ENCODE measurements around the gene CHRNE.

Gene CHRNE

DNA sequence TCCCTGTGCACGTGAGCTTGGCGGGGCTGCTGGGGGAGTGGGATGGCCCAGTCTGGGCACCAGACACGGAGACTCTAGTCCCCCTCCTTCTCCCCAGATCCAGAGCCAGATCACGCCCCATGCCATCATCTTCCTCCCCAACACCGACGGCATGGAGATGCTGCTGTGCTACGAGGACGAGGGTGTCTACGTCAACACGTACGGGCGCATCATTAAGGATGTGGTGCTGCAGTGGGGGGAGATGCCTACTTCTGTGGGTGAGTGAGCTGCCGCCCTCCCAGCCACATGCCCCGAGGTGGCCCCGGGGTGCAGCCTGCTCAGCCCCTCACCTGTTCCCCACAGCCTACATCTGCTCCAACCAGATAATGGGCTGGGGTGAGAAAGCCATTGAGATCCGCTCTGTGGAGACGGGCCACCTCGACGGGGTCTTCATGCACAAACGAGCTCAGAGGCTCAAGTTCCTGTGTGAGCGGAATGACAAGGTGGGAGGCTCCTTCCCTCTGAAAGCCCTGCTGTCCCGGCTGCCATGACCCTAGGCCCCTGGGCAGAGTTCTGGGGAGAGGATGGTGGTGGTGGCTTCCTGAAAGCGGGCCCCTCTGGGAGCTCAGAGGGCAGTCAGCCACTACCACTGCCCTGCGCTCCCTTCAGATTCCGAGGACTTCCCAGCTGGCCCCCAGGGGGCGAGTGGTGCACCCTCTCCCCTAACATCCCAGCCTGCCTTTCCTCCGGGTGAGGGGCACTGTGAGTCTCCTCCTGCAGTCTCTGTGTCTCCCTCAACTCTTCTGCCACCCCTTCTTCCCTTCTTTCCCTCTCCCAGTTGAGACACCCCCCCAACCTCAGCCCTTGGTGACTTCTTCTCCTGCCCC is 6.3 kb downstream of the CHRNE start:
- Histone ChIP-seq H3K36me3 (ENCODE audit: control insufficient read depth, insufficient read depth, low read length) (peaks cover 18% of the 10 kb centered on the region), H3K4me1 (ENCODE audit: control insufficient read depth, insufficient read depth, low read length) (no peaks in the 10 kb centered on the region), H3K27ac (ENCODE audit: insufficient read depth, low read depth, low read length, poor library complexity, severe bottlenecking) (no peak overlapping the region), H3K9me3 (ENCODE audit: control insufficient read depth, low read length) (no peaks in the 10 kb centered on the region), H3K27me3 (ENCODE audit: control insufficient read depth, insufficient read depth, low read length, poor library complexity, severe bottlenecking) (no peaks in the 10 kb centered on the region), H3K4me3 (ENCODE audit: insufficient read depth, low read depth, low read length) (no peak overlapping the region)
- 94% methylated on average over 27 of the region's 27 CpGs for WGBS, 2 experiments

DNA sequence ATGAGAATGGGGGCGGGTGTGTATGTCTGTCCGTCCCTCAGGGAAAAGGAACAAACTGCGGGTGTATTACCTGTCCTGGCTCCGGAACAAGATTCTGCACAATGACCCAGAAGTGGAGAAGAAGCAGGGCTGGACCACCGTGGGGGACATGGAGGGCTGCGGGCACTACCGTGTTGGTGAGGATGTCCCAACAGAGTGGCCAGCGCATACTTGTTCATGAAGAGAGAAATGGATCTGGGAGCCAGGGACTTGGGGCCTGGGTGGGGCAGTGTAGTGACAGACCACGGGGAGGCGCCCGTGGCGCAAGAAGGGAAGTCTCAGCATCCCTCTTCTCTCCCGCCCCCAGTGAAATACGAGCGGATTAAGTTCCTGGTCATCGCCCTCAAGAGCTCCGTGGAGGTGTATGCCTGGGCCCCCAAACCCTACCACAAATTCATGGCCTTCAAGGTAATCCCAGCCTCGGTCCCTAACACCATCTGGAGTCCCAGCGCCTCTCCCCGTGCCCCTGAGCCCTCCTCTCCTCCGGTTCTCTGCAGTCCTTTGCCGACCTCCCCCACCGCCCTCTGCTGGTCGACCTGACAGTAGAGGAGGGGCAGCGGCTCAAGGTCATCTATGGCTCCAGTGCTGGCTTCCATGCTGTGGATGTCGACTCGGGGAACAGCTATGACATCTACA is 7.1 kb downstream of the CHRNE start:
- peaks cover 22% of the 10 kb centered on the region for H3K36me3 ChIP-seq (ENCODE audit: control insufficient read depth, insufficient read depth, low read length)
- no peak overlapping the region for H3K27ac ChIP-seq (ENCODE audit: insufficient read depth, low read depth, low read length, poor library complexity, severe bottlenecking)
- no peaks in the 10 kb centered on the region for H3K27me3 ChIP-seq (ENCODE audit: control insufficient read depth, insufficient read depth, low read length, poor library complexity, severe bottlenecking)
- WGBS, 2 experiments: 80 to 82% methylated on average over 27 of the region's 27 CpGs
- no peaks in the 10 kb centered on the region for H3K4me1 ChIP-seq (ENCODE audit: control insufficient read depth, insufficient read depth, low read length)
- no peak overlapping the region for H3K4me3 ChIP-seq (ENCODE audit: insufficient read depth, low read depth, low read length)
- H3K9me3 ChIP-seq (ENCODE audit: control insufficient read depth, low read length): no peaks in the 10 kb centered on the region

DNA sequence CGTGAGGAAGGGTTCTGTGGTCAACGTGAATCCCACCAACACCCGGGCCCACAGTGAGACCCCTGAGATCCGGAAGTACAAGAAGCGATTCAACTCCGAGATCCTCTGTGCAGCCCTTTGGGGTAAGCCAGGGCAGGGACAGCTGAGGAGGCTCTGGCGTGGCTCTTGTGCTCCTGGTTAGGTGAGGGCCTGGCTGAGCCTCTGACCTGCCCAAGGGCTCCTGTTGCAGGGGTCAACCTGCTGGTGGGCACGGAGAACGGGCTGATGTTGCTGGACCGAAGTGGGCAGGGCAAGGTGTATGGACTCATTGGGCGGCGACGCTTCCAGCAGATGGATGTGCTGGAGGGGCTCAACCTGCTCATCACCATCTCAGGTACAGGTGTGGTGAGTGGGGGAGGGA is 7.8 kb downstream of the CHRNE start:
- Histone ChIP-seq H3K9me3 (ENCODE audit: control insufficient read depth, low read length) (no peaks in the 10 kb centered on the region), H3K4me3 (ENCODE audit: insufficient read depth, low read depth, low read length) (no peak overlapping the region), H3K4me1 (ENCODE audit: control insufficient read depth, insufficient read depth, low read length) (no peaks in the 10 kb centered on the region), H3K27me3 (ENCODE audit: control insufficient read depth, insufficient read depth, low read length, poor library complexity, severe bottlenecking) (no peaks in the 10 kb centered on the region), H3K27ac (ENCODE audit: insufficient read depth, low read depth, low read length, poor library complexity, severe bottlenecking) (no peak overlapping the region), H3K36me3 (ENCODE audit: control insufficient read depth, insufficient read depth, low read length) (peaks cover 28% of the 10 kb centered on the region)
- WGBS, 2 experiments: 96% methylated on average over 13 of the region's 13 CpGs

DNA sequence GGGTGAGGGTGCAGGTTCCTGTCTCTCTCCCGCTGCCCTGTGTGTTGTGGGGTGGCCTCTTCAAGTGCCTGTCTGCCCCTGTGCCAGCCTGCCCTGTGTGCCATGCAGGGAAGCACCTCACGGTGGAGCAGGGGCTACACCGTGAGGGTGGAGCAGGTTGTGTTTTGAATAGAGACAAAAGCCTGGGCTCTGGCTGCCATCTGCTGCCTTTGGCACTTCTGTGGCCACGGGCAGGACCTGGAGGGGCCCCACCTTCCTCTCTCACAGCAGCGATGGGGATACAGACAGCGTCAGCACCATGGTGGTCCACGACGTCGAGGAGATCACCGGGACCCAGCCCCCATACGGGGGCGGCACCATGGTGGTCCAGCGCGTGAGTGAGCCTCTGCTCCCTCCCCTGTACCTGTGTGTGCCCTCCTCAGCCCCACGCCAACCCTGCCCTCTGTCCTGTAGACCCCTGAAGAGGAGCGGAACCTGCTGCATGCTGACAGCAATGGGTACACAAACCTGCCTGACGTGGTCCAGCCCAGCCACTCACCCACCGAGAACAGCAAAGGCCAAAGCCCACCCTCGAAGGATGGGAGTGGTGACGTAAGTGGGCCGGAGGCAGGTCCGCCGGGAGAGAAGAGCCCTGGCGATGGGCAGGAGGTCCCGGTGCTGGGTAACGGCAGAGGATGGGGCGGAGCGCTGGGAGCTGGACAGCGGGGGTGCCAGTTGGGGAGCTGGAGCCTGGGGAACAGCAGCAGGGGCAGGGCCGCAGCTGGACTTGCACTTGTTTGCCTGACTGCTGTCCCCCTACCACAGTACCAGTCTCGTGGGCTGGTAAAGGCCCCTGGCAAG is 9.0 kb downstream of the CHRNE start:
- WGBS, 2 experiments: 95 to 96% methylated on average over 31 of the region's 31 CpGs
- Histone ChIP-seq H3K36me3 (ENCODE audit: control insufficient read depth, insufficient read depth, low read length) (peaks cover 28% of the 10 kb centered on the region), H3K27ac (ENCODE audit: insufficient read depth, low read depth, low read length, poor library complexity, severe bottlenecking) (no peak overlapping the region), H3K9me3 (ENCODE audit: control insufficient read depth, low read length) (no peaks in the 10 kb centered on the region), H3K4me1 (ENCODE audit: control insufficient read depth, insufficient read depth, low read length) (no peaks in the 10 kb centered on the region), H3K27me3 (ENCODE audit: control insufficient read depth, insufficient read depth, low read length, poor library complexity, severe bottlenecking) (no peaks in the 10 kb centered on the region), H3K4me3 (ENCODE audit: insufficient read depth, low read depth, low read length) (no peak overlapping the region)

DNA sequence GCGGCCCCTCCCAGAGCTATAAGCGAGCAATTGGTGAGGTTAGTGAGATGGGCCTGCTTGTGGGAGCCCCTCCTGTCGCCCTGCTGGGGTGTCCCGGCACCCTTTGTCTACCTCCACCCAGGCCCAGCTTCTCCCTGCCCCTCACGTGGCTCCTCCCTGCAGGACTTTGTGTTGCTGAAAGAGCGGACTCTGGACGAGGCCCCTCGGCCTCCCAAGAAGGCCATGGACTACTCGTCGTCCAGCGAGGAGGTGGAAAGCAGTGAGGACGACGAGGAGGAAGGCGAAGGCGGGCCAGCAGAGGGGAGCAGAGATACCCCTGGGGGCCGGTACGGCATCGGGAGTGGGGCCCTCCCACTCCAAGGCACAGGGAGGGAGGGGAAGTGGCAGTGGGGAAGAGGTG is 9.6 kb downstream of the CHRNE start:
- Histone ChIP-seq H3K36me3 (ENCODE audit: control insufficient read depth, insufficient read depth, low read length) (peaks cover 28% of the 10 kb centered on the region), H3K27me3 (ENCODE audit: control insufficient read depth, insufficient read depth, low read length, poor library complexity, severe bottlenecking) (no peaks in the 10 kb centered on the region), H3K9me3 (ENCODE audit: control insufficient read depth, low read length) (no peaks in the 10 kb centered on the region), H3K4me3 (ENCODE audit: insufficient read depth, low read depth, low read length) (no peak overlapping the region), H3K27ac (ENCODE audit: insufficient read depth, low read depth, low read length, poor library complexity, severe bottlenecking) (no peak overlapping the region), H3K4me1 (ENCODE audit: control insufficient read depth, insufficient read depth, low read length) (no peaks in the 10 kb centered on the region)
- 91 to 93% methylated on average over 17 to 18 of the region's 18 CpGs for WGBS, 2 experiments

DNA sequence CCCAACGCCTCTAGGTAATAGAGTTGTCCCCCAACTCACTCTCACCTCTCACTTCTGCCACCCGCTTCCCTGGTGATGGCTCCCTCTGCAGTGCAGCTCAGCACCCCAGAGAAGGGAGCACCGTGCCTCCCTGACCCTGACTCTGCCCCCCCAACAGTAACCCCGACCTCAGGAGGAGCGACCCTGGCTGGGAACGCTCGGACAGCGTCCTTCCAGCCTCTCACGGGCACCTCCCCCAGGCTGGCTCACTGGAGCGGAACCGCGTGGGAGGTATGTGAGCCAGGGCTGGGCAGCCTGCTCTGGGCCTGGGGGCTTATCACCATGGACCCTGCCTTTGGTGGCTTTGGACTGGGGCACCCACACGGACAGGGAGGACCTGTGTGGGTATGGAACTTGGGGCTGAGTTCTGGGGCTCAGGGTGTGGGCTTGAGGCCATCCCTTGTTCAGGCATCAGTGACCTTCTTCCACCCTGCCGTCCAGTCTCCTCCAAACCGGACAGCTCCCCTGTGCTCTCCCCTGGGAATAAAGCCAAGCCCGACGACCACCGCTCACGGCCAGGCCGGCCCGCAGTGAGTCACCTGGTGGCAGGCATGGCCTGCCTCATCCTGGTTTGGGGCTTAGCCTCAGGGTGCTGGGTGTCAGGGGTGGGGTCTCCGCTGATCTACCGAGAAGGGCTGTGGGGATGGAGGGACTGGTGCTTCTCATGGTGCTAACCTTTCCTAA is 10.2 kb downstream of the CHRNE start:
- H3K27ac ChIP-seq (ENCODE audit: insufficient read depth, low read depth, low read length, poor library complexity, severe bottlenecking): no peak overlapping the region
- H3K36me3 ChIP-seq (ENCODE audit: control insufficient read depth, insufficient read depth, low read length): peaks cover 28% of the 10 kb centered on the region
- H3K27me3 ChIP-seq (ENCODE audit: control insufficient read depth, insufficient read depth, low read length, poor library complexity, severe bottlenecking): no peaks in the 10 kb centered on the region
- H3K9me3 ChIP-seq (ENCODE audit: control insufficient read depth, low read length): no peaks in the 10 kb centered on the region
- WGBS, 2 experiments: 93 to 94% methylated on average over 23 of the region's 23 CpGs
- no peak overlapping the region for H3K4me3 ChIP-seq (ENCODE audit: insufficient read depth, low read depth, low read length)
- H3K4me1 ChIP-seq (ENCODE audit: control insufficient read depth, insufficient read depth, low read length): no peaks in the 10 kb centered on the region

DNA sequence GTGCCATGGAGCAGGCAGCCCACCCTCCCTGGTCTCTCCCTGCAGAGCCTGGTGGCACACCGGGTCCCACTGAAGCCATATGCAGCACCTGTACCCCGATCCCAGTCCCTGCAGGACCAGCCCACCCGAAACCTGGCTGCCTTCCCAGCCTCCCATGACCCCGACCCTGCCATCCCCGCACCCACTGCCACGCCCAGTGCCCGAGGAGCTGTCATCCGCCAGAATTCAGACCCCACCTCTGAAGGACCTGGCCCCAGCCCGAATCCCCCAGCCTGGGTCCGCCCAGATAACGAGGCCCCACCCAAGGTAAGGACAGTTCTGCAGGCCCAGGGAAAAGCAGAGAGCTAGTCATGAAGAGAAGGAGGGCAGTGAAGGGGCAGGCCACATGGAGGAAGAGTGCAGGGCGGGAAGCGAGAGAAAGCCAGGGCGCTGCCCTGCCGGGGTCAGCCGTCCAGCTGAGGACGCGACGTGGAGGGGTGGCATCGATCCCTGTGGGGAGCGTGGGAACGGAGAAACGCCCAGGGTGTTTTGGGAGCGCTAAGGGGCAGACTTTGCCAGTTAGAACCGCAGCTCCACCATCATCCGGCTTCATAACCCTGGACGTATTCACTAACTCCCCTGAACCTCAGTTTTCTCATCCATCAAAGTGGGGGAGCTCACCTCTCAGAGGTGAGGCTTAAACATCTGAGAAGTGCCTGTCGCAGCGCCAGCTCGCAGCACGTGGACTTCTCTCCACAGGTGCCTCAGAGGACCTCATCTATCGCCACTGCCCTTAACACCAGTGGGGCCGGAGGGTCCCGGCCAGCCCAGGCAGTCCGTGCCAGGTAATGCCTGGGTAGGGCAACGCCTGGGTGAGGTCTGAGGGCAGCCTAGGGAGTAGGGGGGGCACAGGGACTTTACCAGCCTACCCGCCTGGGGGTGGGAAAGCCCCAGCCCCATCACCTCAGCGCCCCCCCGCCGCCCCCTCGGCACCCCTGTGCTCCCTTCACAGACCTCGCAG is 11.2 kb downstream of the CHRNE start:
- peaks cover 32% of the 10 kb centered on the region for H3K36me3 ChIP-seq (ENCODE audit: control insufficient read depth, insufficient read depth, low read length)
- H3K4me3 ChIP-seq (ENCODE audit: insufficient read depth, low read depth, low read length): no peak overlapping the region
- no peak overlapping the region for H3K27ac ChIP-seq (ENCODE audit: insufficient read depth, low read depth, low read length, poor library complexity, severe bottlenecking)
- no peaks in the 10 kb centered on the region for H3K9me3 ChIP-seq (ENCODE audit: control insufficient read depth, low read length)
- WGBS, 2 experiments: 93 to 94% methylated on average over 42 of the region's 42 CpGs
- no peaks in the 10 kb centered on the region for H3K27me3 ChIP-seq (ENCODE audit: control insufficient read depth, insufficient read depth, low read length, poor library complexity, severe bottlenecking)
- H3K4me1 ChIP-seq (ENCODE audit: control insufficient read depth, insufficient read depth, low read length): no peaks in the 10 kb centered on the region

DNA sequence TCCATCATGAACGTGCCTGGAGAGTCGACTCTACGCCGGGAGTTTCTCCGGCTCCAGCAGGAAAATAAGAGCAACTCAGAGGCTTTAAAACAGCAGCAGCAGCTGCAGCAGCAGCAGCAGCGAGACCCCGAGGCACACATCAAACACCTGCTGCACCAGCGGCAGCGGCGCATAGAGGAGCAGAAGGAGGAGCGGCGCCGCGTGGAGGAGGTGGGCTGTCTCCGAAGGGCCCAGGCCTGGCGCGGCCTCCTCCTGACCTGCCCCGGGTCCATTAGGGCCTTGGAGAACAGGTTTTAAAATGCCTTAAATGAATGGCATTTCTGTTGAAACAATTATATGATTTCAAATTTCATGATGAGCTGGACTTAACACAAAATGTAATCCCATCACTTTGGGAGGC is 15.3 kb downstream of the CHRNE start:
- H3K27me3 ChIP-seq (ENCODE audit: control insufficient read depth, insufficient read depth, low read length, poor library complexity, severe bottlenecking): no peaks in the 10 kb centered on the region
- WGBS, 2 experiments: 93 to 97% methylated on average over 18 of the region's 18 CpGs
- no peak overlapping the region for H3K27ac ChIP-seq (ENCODE audit: insufficient read depth, low read depth, low read length, poor library complexity, severe bottlenecking)
- H3K36me3 ChIP-seq (ENCODE audit: control insufficient read depth, insufficient read depth, low read length): peaks cover 30% of the 10 kb centered on the region
- no peaks in the 10 kb centered on the region for H3K4me1 ChIP-seq (ENCODE audit: control insufficient read depth, insufficient read depth, low read length)
- H3K9me3 ChIP-seq (ENCODE audit: control insufficient read depth, low read length): no peaks in the 10 kb centered on the region
- no peak overlapping the region for H3K4me3 ChIP-seq (ENCODE audit: insufficient read depth, low read depth, low read length)

DNA sequence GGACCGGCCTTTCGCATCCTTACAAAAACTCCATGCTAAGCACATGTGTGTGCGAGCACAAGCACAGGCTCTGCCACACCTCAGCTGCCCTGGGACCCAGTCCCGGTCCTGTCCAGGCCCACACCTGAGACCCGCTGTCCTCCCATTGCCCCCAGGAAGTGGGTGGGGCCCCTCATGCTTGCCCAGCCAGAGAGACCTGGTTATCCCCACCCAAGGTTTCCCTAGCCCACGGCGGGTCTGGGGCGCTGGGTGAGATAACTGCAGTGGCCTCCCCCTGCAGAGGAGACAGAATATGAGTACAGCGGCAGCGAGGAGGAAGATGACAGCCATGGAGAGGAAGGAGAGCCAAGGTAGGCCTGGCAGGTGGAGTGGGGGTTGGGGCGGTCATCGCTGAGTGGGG is 16.1 kb downstream of the CHRNE start:
- H3K36me3 ChIP-seq (ENCODE audit: control insufficient read depth, insufficient read depth, low read length): peaks cover 30% of the 10 kb centered on the region

More for the DNA sequence above, 16.1 kb downstream of the CHRNE start:
- H3K27ac ChIP-seq (ENCODE audit: insufficient read depth, low read depth, low read length, poor library complexity, severe bottlenecking): no peak overlapping the region
- H3K4me3 ChIP-seq (ENCODE audit: insufficient read depth, low read depth, low read length): no peak overlapping the region
- H3K4me1 ChIP-seq (ENCODE audit: control insufficient read depth, insufficient read depth, low read length): no peaks in the 10 kb centered on the region
- WGBS, 2 experiments: 96% methylated on average over 12 of the region's 12 CpGs
- no peaks in the 10 kb centered on the region for H3K27me3 ChIP-seq (ENCODE audit: control insufficient read depth, insufficient read depth, low read length, poor library complexity, severe bottlenecking)
- no peaks in the 10 kb centered on the region for H3K9me3 ChIP-seq (ENCODE audit: control insufficient read depth, low read length)

All from ectodermal cell (in vitro differentiated cells).